ENCODE data around the gene RFNG. TPM values are rescaled to one million over a fixed set of nuclear protein-coding genes. Genes with fewer than 3 reads are reported as not detected.

RFNG gene
- total RNA-seq, 1 donor from 2014 or later: 43.4 TPM

DNA sequence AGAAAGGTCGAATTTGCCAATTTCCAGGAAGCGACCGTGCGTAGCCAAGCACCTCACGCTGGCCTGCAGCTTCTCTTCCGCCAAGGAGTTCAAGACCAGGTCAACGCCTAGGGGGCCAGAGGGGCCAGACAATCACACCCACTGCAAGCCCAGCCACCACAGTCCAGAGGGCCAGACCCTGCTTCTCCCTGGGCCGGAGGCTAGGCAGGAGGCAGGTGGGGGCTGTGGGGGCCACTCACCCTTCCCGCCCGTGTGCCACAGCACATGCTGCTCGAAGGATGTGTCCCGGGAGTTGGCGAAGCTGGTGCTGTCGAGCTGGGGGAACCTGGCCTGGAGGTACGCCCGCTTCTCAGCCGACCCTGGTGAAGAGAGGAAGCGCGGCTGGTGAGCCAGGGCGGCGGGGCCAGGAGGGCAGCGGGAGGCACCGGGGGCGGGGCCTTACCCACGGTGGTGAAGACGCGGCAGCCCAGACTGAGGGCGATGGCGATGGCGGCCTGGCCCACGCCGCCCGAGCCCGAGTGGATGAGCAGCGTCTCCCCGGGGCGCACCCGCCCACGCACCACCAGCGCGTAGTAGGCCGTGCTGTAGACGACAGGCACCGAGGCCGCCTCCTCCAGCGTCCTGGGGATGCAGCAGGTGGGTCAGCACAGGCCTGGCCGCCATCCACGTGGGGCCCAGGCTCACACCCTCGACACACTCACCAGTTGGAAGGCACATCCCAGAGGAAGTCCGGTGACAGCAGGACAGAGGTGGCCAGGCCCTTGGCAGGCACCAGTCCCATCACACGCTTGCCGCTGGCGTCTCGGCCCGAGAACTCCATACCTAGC lies 32.1 kb upstream of the RFNG start:
- Mint-ChIP-seq H3K4me1 (ENCODE audit: unreplicated experiment) (no peaks in the 10 kb centered on the region), H3K9me3 (no peaks in the 10 kb centered on the region), H3K36me3 (no peaks in the 10 kb centered on the region)

DNA sequence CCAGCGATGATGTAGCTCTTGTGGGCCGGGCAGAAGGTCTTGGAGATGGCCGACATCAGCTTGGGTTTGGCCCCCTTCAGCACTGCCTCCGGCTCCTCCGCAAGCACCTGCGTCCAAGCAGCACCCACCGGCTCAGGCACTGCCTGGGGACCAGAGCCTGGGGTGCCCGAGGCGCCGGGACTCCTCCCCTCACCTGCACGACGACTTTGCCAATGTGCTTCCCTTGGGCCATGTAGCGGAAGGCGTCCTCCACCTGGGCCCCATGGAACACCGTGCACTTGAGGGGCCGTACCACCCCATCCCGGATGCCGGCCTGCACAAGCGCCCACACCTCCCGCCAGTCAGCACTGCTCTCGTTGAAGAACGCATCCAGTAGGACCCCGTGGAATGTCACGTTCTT lies 31.4 kb upstream of the RFNG start:
- no peak overlapping the region for H3K27ac Mint-ChIP-seq
- DNase-seq (ENCODE audit: extremely low spot score, unreplicated experiment): no peak
- no peaks in the 10 kb centered on the region for H3K9me3 Mint-ChIP-seq
- no peaks in the 10 kb centered on the region for H3K27me3 Mint-ChIP-seq
- H3K4me1 Mint-ChIP-seq (ENCODE audit: unreplicated experiment): no peaks in the 10 kb centered on the region
- TF ChIP-seq, protein P1, sequence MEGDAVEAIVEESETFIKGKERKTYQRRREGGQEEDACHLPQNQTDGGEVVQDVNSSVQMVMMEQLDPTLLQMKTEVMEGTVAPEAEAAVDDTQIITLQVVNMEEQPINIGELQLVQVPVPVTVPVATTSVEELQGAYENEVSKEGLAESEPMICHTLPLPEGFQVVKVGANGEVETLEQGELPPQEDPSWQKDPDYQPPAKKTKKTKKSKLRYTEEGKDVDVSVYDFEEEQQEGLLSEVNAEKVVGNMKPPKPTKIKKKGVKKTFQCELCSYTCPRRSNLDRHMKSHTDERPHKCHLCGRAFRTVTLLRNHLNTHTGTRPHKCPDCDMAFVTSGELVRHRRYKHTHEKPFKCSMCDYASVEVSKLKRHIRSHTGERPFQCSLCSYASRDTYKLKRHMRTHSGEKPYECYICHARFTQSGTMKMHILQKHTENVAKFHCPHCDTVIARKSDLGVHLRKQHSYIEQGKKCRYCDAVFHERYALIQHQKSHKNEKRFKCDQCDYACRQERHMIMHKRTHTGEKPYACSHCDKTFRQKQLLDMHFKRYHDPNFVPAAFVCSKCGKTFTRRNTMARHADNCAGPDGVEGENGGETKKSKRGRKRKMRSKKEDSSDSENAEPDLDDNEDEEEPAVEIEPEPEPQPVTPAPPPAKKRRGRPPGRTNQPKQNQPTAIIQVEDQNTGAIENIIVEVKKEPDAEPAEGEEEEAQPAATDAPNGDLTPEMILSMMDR (conservative IDR thresholded peaks at IDR 0.05): no peak
- H3K4me3 Mint-ChIP-seq: no peak overlapping the region
- no peaks in the 10 kb centered on the region for H3K36me3 Mint-ChIP-seq

More for the DNA sequence above, 32.1 kb upstream of the RFNG start:
- no peak for DNase-seq (ENCODE audit: extremely low spot score, unreplicated experiment)
- H3K27ac Mint-ChIP-seq: no peak overlapping the region
- TF ChIP-seq, protein P1 (conservative IDR thresholded peaks at IDR 0.05): no peak
- H3K27me3 Mint-ChIP-seq: no peaks in the 10 kb centered on the region
- no peak overlapping the region for H3K4me3 Mint-ChIP-seq

DNA sequence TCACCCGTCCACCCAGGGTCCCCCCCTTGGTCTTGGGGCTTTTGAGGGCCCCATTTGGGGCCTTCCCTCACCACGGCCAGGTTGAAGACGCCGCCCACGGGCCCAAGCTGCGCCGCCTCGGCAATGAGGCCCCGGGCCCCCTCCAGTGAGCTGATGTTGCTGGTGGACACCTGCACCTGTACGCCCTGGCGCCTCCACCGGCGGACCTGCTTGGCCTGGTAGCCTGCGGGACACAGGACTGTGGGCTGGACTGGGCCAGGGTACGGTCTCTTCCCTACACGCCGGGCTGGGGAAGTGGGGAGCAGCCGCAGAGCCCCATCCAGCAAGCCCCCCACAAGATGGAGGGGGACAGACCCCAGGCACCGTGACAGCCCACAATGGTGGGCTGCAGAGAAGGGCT lies 30.8 kb upstream of the RFNG start:
- H3K4me1 Mint-ChIP-seq (ENCODE audit: unreplicated experiment): no peaks in the 10 kb centered on the region
- H3K4me3 Mint-ChIP-seq: no peak overlapping the region
- H3K36me3 Mint-ChIP-seq: no peaks in the 10 kb centered on the region
- no peaks in the 10 kb centered on the region for H3K9me3 Mint-ChIP-seq
- H3K27me3 Mint-ChIP-seq: no peaks in the 10 kb centered on the region
- no peak overlapping the region for H3K27ac Mint-ChIP-seq
- TF ChIP-seq, protein P1 (conservative IDR thresholded peaks at IDR 0.05): no peak
- no peak for DNase-seq (ENCODE audit: extremely low spot score, unreplicated experiment)

DNA sequence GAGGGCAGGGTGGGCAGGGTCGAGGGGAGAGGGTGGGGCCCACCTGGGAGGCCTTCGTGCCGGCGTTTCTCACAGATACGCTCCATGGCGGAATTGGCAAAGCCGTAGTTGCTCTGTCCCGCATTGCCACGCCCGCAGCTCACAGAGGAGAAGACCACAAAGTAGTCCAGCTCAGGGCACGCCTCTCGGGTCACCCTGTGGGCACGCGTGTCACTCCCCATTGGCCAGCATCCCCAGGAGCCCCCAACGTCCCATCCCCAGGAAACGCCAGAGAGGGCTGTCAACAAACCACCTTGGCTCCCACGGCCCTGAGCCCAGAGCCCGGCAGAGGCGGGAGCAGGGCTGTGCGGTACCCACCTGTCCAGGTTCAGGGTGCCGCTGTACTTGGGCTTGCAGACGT lies 30.4 kb upstream of the RFNG start:
- Mint-ChIP-seq H3K36me3 (no peaks in the 10 kb centered on the region), H3K9me3 (no peaks in the 10 kb centered on the region), H3K4me3 (no peak overlapping the region), H3K4me1 (ENCODE audit: unreplicated experiment) (no peaks in the 10 kb centered on the region), H3K27me3 (no peaks in the 10 kb centered on the region), H3K27ac (no peak overlapping the region)
- DNase-seq (ENCODE audit: extremely low spot score, unreplicated experiment): no peak
- TF ChIP-seq, protein P1 (conservative IDR thresholded peaks at IDR 0.05): no peak

DNA sequence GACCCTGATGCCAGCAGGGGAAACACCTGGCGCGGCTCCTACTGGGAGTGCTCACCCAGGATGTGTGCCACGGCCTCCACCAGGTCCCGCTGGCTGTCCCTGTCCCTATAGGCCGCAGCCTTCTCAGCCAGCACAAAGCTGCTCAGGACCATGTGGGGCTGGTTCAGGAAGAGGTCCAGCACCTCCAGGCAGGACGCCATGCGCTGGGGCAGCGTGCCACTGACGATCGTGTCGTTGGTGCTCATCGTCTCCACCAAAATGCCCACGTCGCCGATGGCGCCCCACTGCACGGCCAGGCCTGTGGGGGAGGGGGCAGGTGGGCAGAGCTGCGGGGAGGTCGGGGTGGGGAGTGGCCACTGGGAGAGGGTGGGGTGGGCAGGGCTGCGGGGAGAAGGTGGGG lies 29.9 kb upstream of the RFNG start:
- TF ChIP-seq, protein P1 (conservative IDR thresholded peaks at IDR 0.05): no peak
- H3K4me3 Mint-ChIP-seq: no peak overlapping the region
- no peaks in the 10 kb centered on the region for H3K9me3 Mint-ChIP-seq
- no peak for DNase-seq (ENCODE audit: extremely low spot score, unreplicated experiment)
- no peaks in the 10 kb centered on the region for H3K27me3 Mint-ChIP-seq
- H3K4me1 Mint-ChIP-seq (ENCODE audit: unreplicated experiment): no peaks in the 10 kb centered on the region
- no peaks in the 10 kb centered on the region for H3K36me3 Mint-ChIP-seq
- no peak overlapping the region for H3K27ac Mint-ChIP-seq
